ENCODE measurements around the gene B4GALT2. TPM values are rescaled to one million over a fixed set of nuclear protein-coding genes. Genes with fewer than 3 reads are reported as not detected.

Gene B4GALT2
- polyA plus RNA-seq, 4 donors: 37.3 to 58.4 (median 42.3) TPM

GRCh38 chr1:43983253-43983899, 4.4 kb downstream of the B4GALT2 start:
- no peak for DNase-seq (ENCODE audit: low read depth in 4 of 4, low spot score in 2 of 4)

- DNase-seq (ENCODE audit: low read depth in 4 of 4, low spot score in 2 of 4): no peak
These were observed 5.8 kb downstream of the B4GALT2 start for GRCh38 chr1:43984855-43985254.

GRCh38 chr1:43985984-43986595, 7.1 kb downstream of the B4GALT2 start:
- DNase-seq (ENCODE audit: low read depth in 4 of 4, low spot score in 2 of 4): no peak

- no peak for DNase-seq (ENCODE audit: low read depth in 4 of 4, low spot score in 2 of 4)
These were observed 7.7 kb downstream of the B4GALT2 start for GRCh38 chr1:43986712-43987111.

- no peak for DNase-seq (ENCODE audit: low read depth in 4 of 4, low spot score in 2 of 4)
These were observed 8.3 kb downstream of the B4GALT2 start for GRCh38 chr1:43987159-43987902.

GRCh38 chr1:43990271-43991199, 11.5 kb downstream of the B4GALT2 start:
- DNase-seq (ENCODE audit: low read depth in 4 of 4, low spot score in 2 of 4): no peak

GRCh38 chr1:43991200-43991475, 12.1 kb downstream of the B4GALT2 start:
- DNase-seq (ENCODE audit: low read depth in 4 of 4, low spot score in 2 of 4): no peak

GRCh38 chr1:43991476-43992231, 12.6 kb downstream of the B4GALT2 start, which contains the start of gene CCDC24:
TSS of gene CCDC24 (plus strand) at chr1:43991599. CDS start at chr1:43991879, 280 bp downstream.
- DNase-seq (ENCODE audit: low read depth in 4 of 4, low spot score in 2 of 4): peak in 1 of 4 donors; percentile 68

- DNase-seq (ENCODE audit: low read depth in 4 of 4, low spot score in 2 of 4): no peak
These were observed 13.4 kb downstream of the B4GALT2 start for GRCh38 chr1:43992232-43992995.

GRCh38 chr1:43993206-43993914, 14.3 kb downstream of the B4GALT2 start:
- no peak for DNase-seq (ENCODE audit: low read depth in 4 of 4, low spot score in 2 of 4)

- no peak for DNase-seq (ENCODE audit: low read depth in 4 of 4, low spot score in 2 of 4)
These were observed 15.1 kb downstream of the B4GALT2 start for GRCh38 chr1:43994071-43994470.

GRCh38 chr1:43994794-43995790, 16.1 kb downstream of the B4GALT2 start:
- DNase-seq (ENCODE audit: low read depth in 4 of 4, low spot score in 2 of 4): no peak

GRCh38 chr1:43995984-43996732, 17.1 kb downstream of the B4GALT2 start:
- no peak for DNase-seq (ENCODE audit: low read depth in 4 of 4, low spot score in 2 of 4)

GRCh38 chr1:43996733-43997115, 17.7 kb downstream of the B4GALT2 start:
- DNase-seq (ENCODE audit: low read depth in 4 of 4, low spot score in 2 of 4): no peak

GRCh38 chr1:43997295-43997999, 18.4 kb downstream of the B4GALT2 start:
- no peak for DNase-seq (ENCODE audit: low read depth in 4 of 4, low spot score in 2 of 4)

GRCh38 chr1:43998000-43998378, 19.0 kb downstream of the B4GALT2 start:
- no peak for DNase-seq (ENCODE audit: low read depth in 4 of 4, low spot score in 2 of 4)
